HG03469 (cell line): ENCODE data around the gene LTBP1.

ENCODE experiments used
- ATAC-seq: cut with Tn5 transposase; IDR thresholded peaks from one replicate; pipeline ENCODE4 v1.9.1; 2021; ENCODE audit warnings: mild to moderate bottlenecking, moderate library complexity, moderate number of reproducible peaks; ENCODE audit not compliant: unreplicated experiment

The LTBP1 gene

DNA sequence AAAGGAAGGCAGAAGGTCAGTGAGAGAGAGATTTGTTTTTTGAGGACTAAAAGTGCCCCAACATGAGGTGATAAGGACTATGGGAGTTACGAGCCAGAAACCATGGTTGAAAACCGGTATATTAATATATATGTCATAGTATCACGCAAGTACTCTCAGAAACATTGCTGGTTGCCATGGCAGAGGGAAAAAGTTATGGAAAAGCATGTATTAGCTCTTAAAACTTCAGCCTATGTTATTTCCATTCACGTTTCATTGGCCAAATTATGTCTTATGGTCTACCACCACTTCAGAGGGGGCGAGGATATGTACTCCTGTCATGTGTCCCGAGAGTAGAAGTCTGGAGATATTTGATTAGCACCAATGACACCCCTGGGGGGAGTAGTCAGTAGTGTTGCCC, 125.9 kb downstream of the LTBP1 start:
- ATAC-seq: no peak

DNA sequence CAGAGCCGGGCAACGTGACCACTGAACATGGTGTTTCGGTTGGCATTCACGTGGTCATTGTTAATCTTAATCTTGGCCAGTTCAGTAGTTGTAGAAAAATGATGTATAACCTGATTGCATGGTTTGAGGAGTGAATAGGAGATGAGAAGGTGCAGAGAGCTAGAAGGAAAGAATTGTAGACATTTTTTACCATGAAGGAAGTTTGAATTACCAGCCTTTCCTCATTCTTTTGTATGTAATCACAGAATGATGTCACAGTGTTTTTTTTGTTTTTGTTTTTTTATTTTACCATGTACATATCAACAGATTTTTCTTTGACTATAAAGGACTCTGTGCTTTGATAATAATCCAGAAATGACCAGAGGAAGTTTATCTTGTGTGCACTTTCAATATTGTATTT, 126.3 kb downstream of the LTBP1 start:
- ATAC-seq: no peak

DNA sequence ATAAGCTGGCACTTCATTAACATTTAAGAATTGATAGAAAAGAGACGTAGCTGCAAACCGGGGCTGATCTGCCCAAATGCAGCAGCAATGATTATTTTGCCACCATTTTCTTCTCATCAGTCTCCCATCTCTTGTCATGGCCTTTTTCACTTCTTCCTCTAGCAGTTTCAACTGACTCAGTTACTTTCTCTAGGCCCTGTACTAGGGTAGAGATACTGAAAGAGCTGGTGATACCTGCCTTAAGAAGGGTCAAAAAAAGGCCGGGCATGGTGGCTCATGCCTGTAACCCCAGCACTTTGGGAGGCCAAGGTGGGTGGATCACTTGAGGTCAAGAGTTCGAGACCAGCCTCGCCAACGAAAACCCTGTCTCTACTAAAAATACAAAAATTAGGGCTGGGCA, 127.4 kb downstream of the LTBP1 start:
- no peak for ATAC-seq

DNA sequence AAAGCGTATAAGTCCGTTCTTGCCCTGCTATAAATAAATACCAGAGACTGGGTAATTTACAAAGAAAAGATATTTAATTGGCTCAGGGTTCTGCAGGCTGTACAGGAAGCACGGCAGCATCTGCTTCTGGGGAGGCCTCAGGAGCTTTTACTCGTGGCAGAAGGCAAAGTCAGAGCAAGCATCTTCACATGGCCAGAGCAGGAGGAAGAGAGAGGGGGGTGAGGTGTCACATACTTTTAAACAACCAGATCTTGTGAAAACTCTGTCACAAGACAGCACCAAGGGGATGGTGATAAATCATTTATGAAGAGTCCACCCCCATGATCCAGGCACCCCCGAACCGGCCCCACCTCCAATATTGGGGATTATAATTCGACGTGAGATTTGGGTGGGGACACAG, 130.6 kb downstream of the LTBP1 start:
- no peak for ATAC-seq

DNA sequence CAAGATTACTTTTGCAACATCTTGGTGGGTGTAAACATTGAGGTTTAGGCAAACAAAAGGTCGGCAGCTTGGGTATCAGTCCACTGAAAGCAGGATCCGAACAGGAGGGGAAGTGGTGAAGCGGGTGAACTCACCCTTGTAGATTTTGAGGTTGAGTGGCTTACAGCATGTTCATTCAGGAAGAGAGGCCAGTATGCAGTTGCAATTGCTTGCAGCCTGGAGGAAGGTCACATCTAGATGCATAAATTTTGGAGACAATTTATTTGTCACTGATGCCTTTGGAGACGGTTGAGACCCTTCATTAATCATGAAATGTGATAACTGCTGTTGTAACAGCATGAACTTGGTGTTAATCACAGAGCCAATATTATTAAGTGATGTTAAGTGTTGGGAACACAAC, 131.1 kb downstream of the LTBP1 start:
- ATAC-seq: no peak

DNA sequence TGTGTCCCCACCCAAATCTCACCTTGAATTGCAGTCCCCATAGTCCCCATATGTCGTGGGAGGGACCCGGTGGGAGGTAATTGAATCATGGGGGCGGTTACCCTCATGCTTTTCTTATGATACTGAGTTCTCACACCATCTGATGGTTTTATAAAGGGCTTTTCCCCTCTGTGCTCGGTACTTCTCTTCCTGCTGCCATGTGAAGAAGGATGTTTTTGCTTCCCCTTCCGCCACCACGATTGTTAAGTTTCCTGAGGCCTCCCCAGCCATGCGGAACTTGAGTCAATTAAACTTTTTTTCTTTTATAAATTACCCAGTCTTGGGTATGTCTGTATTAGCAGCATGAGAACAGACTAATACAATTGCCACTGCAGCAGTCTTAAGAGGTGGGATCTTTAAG, 134.9 kb downstream of the LTBP1 start:
- ATAC-seq: no peak

DNA sequence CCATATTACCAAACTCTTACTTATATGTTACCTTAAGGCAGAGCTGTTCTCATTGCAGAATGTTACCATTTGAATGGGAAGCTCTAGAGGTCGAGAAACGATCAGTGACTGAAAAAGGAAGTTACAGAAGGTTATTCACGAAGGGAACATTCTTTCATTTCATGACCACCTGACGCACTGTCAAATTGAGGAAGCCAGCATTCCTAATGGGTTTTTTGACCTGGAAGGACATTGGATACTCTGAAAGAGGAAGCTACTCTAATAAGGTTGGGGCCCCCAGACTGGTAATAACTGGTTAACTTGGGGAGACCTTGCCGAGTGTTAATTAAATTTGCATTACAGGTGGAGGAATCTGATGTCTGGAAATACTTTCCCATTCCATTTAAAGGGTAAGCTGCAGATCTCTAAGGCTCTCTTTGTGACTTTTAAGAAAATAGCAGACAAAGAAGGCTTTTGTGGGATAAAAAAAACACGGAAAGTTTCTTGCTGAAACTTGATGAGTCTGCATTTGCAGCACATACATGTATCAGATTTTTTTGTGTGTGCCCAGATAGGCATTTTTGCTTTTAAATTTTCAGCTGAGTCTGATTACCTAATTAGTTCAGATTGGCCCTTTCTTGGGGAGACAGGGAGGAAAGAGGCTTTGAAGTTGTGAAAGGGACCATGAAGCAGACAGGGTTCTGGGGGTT, 137.1 kb downstream of the LTBP1 start:
- ATAC-seq: no peak

DNA sequence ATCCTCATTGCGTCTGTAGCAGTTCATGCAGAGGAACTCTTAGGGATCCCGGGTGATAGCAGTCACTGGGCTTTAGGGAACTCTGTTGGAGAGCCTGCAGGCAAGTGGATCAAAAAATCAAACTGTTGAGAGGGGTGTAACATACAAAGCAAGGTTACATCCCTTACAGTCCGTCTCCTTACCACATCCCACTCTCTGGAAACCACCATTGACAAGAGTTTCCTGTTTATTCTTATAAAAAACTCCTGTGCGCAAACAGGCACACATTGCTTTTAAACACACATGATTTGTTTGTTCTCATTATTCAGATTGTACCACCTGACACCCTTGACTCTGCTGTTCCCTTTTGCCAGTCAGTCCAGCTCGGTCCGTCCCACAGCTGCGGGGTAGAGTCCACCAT, 137.7 kb downstream of the LTBP1 start:
- no peak for ATAC-seq

DNA sequence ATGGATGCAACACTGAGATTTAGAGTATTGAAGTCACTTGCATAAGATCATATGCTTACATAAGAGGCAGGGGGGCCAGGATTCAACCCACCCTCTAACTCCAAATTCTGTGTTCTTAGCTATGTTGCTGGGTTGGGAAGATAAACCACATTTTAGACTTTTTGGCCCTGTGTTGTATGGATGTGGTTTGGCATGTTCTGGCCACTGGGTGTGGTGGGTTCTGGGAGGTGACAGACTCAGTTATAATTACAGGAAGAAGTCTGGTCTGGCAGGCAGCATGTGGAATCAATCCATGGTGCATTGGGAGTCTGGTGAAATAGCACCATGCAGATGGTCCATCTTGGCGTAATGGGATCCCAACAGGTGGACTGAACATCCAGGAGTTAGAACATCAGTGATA, 138.9 kb downstream of the LTBP1 start:
- ATAC-seq: no peak

DNA sequence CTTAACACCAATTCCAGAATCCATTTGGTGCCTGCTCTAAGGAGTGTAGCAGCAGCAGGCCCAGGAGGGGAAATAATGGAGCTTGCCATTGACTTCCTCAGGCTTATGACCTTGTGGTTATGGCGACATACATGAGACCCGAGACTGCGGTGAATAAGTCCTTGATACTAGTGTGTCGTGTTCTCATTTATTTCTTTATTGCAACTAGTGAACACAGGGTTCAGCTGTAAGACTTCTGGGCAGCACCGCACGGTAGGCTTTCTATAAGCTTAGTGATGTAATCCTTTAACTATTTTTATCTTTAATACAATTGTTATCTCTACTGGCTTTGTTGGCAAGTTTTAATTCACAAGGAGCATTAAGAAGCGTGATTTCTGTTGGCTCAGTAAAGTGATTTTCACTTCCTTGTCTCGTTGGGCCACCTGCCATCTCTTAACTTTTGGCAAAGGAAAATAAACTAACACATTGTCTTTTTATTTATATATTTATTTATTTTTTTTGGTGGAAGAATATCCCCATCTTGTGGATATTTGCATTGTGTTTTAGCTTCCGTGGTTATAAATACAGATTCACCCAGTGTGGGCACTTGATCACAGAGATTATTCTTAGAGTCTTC, 139.8 kb downstream of the LTBP1 start:
- ATAC-seq: no peak

DNA sequence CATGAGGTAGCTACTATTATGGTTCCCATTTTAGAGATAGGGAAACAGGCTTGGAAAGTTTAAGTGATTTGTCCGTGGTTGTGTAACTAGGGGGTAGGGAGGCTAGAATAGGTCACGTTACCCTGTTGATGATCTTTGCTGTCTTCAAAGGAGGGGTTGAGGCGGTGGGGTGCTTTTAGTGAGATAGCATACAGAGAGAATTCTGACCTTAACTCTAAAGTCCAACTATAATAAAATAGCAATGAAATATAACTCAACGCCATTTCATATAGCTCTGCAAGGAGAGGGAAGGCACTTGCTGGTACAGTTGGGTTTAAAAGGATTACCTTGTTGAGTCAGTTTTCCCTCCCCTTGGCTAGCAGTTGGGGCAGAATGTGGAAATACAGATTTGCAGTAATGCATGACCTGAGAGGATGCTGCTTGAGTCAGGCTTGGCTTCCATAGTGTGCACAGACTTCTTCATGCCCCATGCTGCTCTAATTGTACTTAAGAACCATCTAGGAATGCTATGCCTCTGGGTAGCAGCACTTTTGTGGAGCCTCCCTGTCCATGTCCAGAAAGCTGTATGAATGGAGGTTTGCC, 143.9 kb downstream of the LTBP1 start:
- ATAC-seq: no peak

DNA sequence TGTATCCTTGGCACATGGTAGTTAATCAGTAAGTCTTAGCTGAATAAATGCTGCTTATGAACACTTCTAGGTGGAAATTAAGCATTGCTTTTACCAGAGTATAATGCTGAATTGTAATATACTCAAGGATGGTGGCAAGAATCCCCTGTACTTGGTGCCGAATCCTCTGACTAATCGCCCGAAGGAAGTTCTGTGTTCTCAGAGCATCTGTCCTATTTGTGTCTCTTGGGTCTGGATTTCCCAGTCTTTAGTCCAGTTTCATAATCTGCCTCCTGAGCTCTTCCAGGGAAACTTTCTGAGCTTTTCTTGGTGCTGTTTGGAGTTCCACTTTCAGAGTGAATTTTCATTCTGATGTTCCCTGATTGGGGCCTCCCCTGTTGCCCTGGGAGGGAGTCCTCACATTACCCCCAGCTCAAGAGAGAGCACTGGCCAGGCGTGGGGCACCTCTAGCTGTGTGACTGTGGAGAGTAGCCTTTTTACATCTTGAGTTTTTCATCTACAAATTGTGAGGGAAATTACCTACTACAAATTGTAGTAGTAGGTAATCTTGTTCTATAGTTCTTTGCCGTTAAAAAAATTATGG, 144.9 kb downstream of the LTBP1 start:
- ATAC-seq: no peak

DNA sequence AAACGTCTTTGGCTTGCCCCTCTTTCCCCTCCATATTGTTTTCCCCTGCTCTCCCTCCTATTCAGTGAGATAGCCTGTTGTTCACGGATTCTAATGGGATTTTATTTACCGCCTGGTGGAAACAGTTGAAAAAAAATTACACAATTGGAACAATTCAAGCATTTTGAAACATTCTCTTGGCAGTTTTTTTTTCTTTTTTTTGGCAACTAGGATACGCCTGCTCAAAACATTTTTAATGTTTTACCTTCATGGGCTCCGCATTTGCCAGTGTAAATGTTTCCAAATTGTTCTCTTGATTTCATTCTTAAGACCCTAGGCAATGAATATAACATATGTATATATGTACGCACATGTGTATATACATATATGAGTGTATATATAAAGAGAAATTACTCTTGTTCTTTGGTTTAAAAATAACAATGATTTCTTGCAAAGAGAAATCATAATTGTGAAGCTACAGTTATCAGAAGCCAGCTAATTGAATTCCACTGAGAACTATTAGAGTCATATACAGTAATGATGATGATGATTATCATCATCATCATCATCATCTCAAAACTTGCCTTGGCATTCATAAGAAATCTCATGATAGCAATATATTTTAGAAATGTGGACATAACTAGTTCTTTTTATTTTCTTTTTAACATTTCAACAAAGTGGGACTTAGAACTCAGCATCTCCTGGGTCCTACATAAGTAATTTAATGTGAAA, 146.7 kb downstream of the LTBP1 start:
- no peak for ATAC-seq

DNA sequence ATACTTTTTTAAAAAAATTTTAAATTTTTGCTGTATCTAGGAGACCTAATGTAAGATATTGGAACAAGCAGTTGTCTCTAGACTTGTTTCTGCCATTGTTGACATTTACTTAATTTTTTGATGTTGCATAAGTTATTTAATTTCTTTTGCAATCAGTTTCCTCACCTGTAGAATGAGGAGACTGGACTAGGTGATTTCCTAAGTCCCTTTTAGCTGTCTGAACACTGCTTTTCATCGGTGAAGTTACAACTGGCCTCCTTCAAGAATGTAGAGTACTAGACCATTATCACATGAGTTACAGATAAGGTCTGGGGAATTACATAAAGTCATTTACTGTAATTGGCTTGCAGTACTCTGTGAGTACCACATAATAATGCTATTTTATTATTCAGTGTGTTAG, 147.6 kb downstream of the LTBP1 start:
- ATAC-seq: no peak

DNA sequence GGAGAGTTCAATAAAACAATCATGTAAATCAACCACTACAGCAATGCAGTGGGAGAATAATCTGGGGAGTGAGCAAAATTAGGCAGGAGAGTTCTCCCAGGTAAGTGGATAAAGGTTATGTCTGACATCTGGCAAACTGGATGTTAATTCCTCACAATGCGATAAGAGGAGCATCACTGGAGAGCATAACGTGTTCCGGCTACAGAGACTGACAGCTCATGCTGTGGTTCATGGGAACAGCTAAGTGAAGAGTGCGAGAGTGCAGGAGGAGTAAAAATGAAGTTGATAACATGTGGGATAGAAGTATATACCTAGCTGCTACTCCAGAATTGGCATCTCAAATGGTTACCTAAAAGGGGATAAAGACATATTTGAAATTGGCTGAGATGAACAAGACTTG, 153.2 kb downstream of the LTBP1 start:
- ATAC-seq: no peak

DNA sequence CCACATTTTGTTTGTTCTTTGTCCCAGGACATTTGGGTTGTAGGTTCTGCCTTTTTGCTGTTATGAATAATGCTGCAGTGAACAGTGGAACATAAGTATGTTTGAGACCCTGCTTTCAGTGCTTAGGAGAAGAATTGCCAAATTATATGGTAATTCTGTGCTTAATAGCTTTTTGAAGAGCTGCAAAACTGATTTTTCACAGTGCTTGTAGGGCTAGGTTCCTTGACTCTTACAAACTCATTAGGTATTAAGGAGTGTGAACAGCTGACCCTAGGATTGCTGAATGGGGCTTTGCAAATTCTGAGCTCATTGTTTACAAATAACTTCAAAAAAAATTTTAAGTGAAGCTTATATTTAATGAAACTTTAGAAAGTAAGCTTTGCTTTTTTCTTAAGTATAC, 154.2 kb downstream of the LTBP1 start:
- no peak for ATAC-seq

DNA sequence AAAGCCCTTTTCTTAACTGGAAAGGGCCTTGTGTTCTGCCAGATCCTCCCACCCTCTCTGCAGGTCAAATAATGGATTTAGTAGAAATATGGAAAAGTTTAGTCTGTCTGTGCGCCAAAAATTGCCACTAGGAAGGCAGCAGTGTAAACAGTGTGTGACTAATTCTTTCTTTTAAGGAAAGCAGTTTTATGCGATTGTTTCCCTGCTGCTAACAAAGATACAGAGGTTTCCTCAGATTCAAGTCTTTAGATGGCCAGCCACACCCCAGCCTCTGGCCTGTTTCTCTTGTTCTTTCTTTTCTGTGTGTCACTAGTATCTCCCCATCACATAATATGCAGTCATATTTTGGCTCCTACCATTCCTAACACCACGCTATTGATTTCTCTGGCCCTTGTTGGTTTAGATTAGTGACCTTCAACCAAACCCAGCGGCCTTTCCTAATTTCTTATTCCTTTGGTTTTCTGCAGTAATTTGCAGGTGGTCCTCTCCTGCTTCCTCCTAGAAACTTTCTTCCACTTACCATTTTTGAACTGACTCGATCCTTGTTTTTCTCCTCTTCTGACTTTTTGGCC, 157.4 kb downstream of the LTBP1 start:
- no peak for ATAC-seq

DNA sequence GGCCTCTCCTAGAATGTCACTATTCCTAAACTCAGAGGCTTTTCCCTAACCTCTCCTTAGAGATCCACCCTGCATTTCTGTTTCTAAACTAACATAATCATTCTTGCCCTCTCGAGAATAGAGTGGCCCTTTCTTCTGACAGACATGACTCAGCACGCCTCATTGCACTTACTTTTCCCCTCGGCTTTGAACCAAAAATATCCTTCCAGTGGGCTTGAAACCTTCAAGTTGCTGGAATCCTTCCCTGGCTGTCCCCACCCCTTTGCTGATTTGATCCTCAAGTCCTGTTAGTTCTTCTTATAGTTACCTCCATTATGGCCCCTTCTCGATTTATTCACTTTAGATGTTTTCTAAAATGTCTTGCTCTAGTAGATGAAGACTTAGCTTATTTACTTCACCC, 158.0 kb downstream of the LTBP1 start:
- ATAC-seq: no peak

DNA sequence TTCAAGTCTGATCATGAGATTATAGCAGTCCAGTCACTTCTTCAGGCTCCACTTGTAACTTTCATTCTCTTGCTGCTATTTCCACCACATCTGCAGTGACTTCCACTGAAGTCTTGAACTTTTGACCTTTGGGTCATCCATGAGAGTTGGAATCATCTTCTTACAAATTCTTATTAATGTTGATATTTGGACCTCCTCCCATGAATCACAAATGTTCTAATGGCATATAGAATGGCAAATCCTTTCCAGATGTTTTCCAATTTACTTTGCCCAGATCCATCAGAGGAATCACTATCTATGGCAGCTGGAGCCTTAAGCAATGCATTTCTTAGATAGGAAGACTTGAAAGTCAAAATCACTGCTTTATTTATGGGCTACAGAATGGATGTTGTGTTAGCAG, 159.4 kb downstream of the LTBP1 start:
- no peak for ATAC-seq

DNA sequence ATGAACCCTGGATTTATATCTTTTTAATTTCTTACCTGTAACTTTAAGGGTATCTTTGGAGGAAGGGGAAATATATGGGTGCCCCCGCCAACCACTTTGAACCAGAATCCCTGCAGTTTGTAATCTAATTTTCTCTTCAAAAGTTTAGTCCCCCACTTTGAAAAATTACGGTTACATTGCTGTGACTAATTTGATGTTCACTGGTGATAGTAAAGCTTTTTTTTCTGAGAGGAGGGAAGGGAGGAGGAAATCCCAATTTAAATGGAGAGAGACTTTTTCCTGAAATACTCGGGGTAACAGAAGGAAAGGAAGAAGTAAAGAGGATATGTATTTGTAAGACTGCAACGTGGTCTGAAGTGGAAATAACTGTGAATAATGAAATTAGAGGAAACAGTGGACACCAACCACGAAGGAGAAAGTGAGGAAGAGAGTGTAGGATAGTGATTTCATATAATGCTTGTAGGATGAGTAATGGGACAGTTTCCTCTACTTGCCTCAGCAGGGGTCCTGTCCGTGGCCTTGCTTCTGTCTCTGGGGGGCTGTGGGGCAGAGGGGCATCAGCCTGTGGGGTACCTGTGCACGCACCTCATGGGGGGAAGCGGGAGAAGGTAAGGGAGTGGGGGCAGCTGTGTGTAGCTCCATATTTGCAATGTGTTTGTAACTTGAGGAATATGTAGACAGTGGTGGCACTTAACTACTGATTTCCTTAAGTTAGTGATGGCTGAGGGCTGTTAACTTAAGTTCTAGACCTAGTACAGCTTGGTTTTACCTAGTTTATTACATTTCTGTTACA, 161.1 kb downstream of the LTBP1 start:
- no peak for ATAC-seq
